ENCODE data around the gene TMEM221.

DNA sequence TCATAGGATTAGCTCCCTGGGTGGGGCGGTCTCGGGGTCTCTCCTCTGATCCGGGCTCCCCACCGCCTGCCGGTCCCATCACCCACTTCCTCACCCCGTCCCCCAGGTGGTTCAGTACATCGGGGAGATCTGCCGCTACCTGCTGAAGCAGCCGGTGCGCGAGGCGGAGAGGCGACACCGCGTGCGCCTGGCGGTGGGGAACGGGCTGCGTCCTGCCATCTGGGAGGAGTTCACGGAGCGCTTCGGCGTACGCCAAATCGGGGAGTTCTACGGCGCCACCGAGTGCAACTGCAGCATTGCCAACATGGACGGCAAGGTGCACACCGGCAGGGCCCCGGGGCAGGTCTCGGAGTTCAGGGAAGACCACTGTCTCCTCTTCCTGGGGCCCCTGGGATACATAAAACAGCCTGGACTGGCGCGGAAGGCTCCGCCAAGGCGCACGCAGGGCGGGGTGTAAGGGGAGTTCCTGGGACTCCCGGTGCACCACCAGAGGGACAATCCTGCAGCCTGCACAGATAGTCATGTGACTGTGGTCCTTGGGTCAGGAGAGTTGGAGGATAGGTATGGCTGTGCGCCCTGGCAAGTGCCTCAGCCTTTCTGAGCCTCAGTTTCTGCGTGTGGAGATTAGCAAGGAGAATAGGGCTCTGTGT, 48.8 kb upstream of the TMEM221 start:
- no peak for TF ChIP-seq POLR2A (IDR thresholded peaks at IDR 0.05)
- TF ChIP-seq, protein P1, sequence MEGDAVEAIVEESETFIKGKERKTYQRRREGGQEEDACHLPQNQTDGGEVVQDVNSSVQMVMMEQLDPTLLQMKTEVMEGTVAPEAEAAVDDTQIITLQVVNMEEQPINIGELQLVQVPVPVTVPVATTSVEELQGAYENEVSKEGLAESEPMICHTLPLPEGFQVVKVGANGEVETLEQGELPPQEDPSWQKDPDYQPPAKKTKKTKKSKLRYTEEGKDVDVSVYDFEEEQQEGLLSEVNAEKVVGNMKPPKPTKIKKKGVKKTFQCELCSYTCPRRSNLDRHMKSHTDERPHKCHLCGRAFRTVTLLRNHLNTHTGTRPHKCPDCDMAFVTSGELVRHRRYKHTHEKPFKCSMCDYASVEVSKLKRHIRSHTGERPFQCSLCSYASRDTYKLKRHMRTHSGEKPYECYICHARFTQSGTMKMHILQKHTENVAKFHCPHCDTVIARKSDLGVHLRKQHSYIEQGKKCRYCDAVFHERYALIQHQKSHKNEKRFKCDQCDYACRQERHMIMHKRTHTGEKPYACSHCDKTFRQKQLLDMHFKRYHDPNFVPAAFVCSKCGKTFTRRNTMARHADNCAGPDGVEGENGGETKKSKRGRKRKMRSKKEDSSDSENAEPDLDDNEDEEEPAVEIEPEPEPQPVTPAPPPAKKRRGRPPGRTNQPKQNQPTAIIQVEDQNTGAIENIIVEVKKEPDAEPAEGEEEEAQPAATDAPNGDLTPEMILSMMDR (IDR thresholded peaks at IDR 0.05), result no peak

Measured in right lobe of liver (tissue), 4 donors.